WTC11 (cell line): ENCODE results near the gene ST6GALNAC3. TPM values are rescaled to one million over a fixed set of nuclear protein-coding genes. Genes with fewer than 3 reads are reported as not detected.

Experiments
- ATAC-seq: fragments of 200-7000 bp; cut with Tn5 transposase; 2 replicates; pipeline ENCODE4 v1.10.0; 2021; ENCODE audit warnings: mild to moderate bottlenecking, moderate library complexity
- CTCF ChIA-PET: fragments of 300-600 bp; sonication (Branson Sonifier 250); formaldehyde crosslinking; loops from one replicate; lab custom pipeline; 2021; ENCODE audit warnings: antibody characterized with exemption; lab: Charles Lee
- POLR2A ChIA-PET: fragments of 350-600 bp; sonication (Branson Sonifier 250); formaldehyde crosslinking; loops from one replicate; lab custom pipeline; 2021; ENCODE audit warnings: antibody characterized with exemption; lab: Charles Lee
- DNase-seq: peaks from one replicate; pipeline ENCODE4 v3.0.0; 2021; ENCODE audit warnings: low spot score
- H3K27ac Mint-ChIP-seq: 2 replicates; pipeline ENCODE4 v1.8.0; 2021; ENCODE audit warnings: mixed read lengths
- H3K27me3 Mint-ChIP-seq: 2 replicates; pipeline ENCODE4 v1.8.0; 2021; ENCODE audit warnings: low read depth, mild to moderate bottlenecking, moderate library complexity, mixed read lengths
- H3K36me3 Mint-ChIP-seq: 2 replicates; pipeline ENCODE4 v1.8.0; 2021; ENCODE audit warnings: mixed read lengths
- H3K4me1 Mint-ChIP-seq: 2 replicates; pipeline ENCODE4 v1.8.0; 2022; ENCODE audit warnings: mixed read lengths
- H3K4me3 Mint-ChIP-seq: 2 replicates; pipeline ENCODE4 v1.8.0; 2021; ENCODE audit warnings: mild to moderate bottlenecking, moderate library complexity, mixed read lengths
- H3K9me3 Mint-ChIP-seq: 2 replicates; pipeline ENCODE4 v1.8.0; 2021; ENCODE audit warnings: mixed read lengths
- AR ChIP-seq: fragments of 250-450 bp; sonication (Bioruptor Pico); IDR thresholded peaks from 2 replicates; pipeline ENCODE4 v1.9.0; 2021; ENCODE audit warnings: mild to moderate bottlenecking
- ATF1 ChIP-seq: sonication (generic); formaldehyde crosslinking; IDR thresholded peaks from 2 replicates; pipeline ENCODE4 v1.8.1; 2023; ENCODE audit warnings: mild to moderate bottlenecking, moderate library complexity, missing genetic modification reagents
- ATF2 ChIP-seq: sonication (generic); formaldehyde crosslinking; IDR thresholded peaks from 2 replicates; pipeline ENCODE4 v1.8.1; 2022; ENCODE audit warnings: low read depth, missing genetic modification reagents, borderline replicate concordance
- CDX4 ChIP-seq: fragments of 250-450 bp; sonication (Bioruptor Pico); IDR thresholded peaks from 2 replicates; pipeline ENCODE4 v1.9.0; 2021; ENCODE audit warnings: moderate library complexity, mild to moderate bottlenecking, inconsistent platforms, borderline replicate concordance
- ESRRA ChIP-seq: sonication (generic); formaldehyde crosslinking; IDR thresholded peaks from 2 replicates; pipeline ENCODE4 v1.8.1; 2022; ENCODE audit warnings: mild to moderate bottlenecking, missing genetic modification reagents, borderline replicate concordance
- FOXK1 ChIP-seq: sonication (generic); formaldehyde crosslinking; IDR thresholded peaks from 2 replicates; pipeline ENCODE4 v1.8.0; 2022; ENCODE audit warnings: mild to moderate bottlenecking, moderate library complexity, missing genetic modification reagents
- HMGA2 ChIP-seq: fragments of 250-450 bp; sonication (Bioruptor Pico); IDR thresholded peaks from 2 replicates; pipeline ENCODE4 v1.4.0; 2021; ENCODE audit warnings: mild to moderate bottlenecking, moderate library complexity
- IRF2 ChIP-seq: sonication (generic); formaldehyde crosslinking; IDR thresholded peaks from 2 replicates; pipeline ENCODE4 v1.8.0; 2022; ENCODE audit warnings: low read depth, missing genetic modification reagents, borderline replicate concordance
- KAT7 ChIP-seq: sonication (generic); formaldehyde crosslinking; IDR thresholded peaks from 2 replicates; pipeline ENCODE4 v1.8.1; 2023; ENCODE audit warnings: missing genetic modification reagents, mild to moderate bottlenecking, borderline replicate concordance
- MXD4 ChIP-seq: fragments of 250-450 bp; sonication (Bioruptor Pico); IDR thresholded peaks from 2 replicates; pipeline ENCODE4 v1.8.0; 2021; ENCODE audit warnings: mild to moderate bottlenecking, moderate library complexity, borderline replicate concordance
- NR1H2 ChIP-seq: sonication (generic); formaldehyde crosslinking; IDR thresholded peaks from 2 replicates; pipeline ENCODE4 v1.9.0; 2021; ENCODE audit warnings: mild to moderate bottlenecking, moderate library complexity, missing genetic modification reagents
- RORB ChIP-seq: fragments of 250-450 bp; sonication (Bioruptor Pico); IDR thresholded peaks from 2 replicates; pipeline ENCODE4 v1.9.0; 2021; ENCODE audit warnings: mild to moderate bottlenecking
- ZNF423 ChIP-seq: fragments of 250-450 bp; sonication (Bioruptor Pico); IDR thresholded peaks from 2 replicates; pipeline ENCODE4 v2.1.2; 2022; ENCODE audit warnings: mild to moderate bottlenecking, moderate library complexity
- total RNA-seq: library from RNA; stranded (reverse); gene quantifications from 3 replicates; pipeline ENCODE4 v1.2.3, GENCODE V29; 2021
- TF ChIP-seq, protein P1 (sequence below): sonication (generic); formaldehyde crosslinking; conservative IDR thresholded peaks from 2 replicates; pipeline ENCODE4 v1.8.1; 2023; ENCODE audit warnings: mild to moderate bottlenecking, low read depth, missing genetic modification reagents, moderate library complexity
- TF ChIP-seq, protein P2 (sequence below): sonication (generic); formaldehyde crosslinking; IDR thresholded peaks from 2 replicates; pipeline ENCODE4 v1.8.1; 2023; ENCODE audit warnings: mild to moderate bottlenecking, missing genetic modification reagents
- TF ChIP-seq, protein P3 (sequence below): fragments of 250-450 bp; sonication (Bioruptor Pico); IDR thresholded peaks from 2 replicates; pipeline ENCODE4 v1.9.0; 2021; ENCODE audit warnings: mild to moderate bottlenecking
- TF ChIP-seq, protein P4 (sequence below): sonication (generic); formaldehyde crosslinking; IDR thresholded peaks from 2 replicates; pipeline ENCODE4 v1.8.1; 2022; ENCODE audit warnings: missing genetic modification reagents, borderline replicate concordance
- TF ChIP-seq, protein P5 (sequence below): sonication (generic); formaldehyde crosslinking; IDR thresholded peaks from 2 replicates; pipeline ENCODE4 v1.8.1; 2023; ENCODE audit warnings: mild to moderate bottlenecking, missing genetic modification reagents

The ST6GALNAC3 gene
- total RNA-seq, 1 experiment from 2014 or later, result 11.9 TPM

DNA sequence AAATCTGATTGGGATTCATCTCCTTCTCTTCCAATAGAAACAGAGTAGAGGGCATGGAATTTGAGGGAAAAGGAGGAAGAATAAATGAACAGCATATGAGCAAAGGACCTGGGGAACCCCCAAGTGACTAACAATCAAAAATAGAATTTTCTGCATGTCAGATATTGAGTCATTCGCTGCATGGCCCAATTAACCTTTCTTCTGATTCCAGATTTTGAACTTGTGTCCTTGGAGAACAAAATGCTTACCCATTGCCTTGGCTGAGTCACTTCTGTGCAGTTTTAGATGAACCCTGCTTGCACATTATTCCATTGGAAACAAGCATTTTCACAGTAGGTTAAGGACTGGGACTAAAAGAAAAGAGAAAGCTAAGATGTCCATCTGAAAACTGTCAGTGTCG is 390.5 kb downstream of the ST6GALNAC3 start:
- H3K4me1 Mint-ChIP-seq, result peaks cover 10% of the 10 kb centered on the region
- no peak overlapping the region for H3K4me3 Mint-ChIP-seq
- H3K36me3 Mint-ChIP-seq, result no peaks in the 10 kb centered on the region
- POLR2A ChIA-PET, result no interaction called here
- no peaks in the 10 kb centered on the region for H3K27me3 Mint-ChIP-seq
- CTCF ChIA-PET, result no interaction called here
- no peak for ATAC-seq
- no peak for DNase-seq
- TF ChIP-seq CDX4 (no peak), ZNF423 (no peak), IRF2 (CRISPR knock-in tag) (no peak), NR1H2 (CRISPR knock-in tag) (no peak), ATF2 (CRISPR knock-in tag) (no peak), HMGA2 (no peak), ESRRA (no peak), ATF1 (no peak), MXD4 (no peak), FOXK1 (no peak), AR (CRISPR knock-in tag) (no peak), KAT7 (no peak), RORB (CRISPR knock-in tag) (no peak)
- TF ChIP-seq, protein P1, sequence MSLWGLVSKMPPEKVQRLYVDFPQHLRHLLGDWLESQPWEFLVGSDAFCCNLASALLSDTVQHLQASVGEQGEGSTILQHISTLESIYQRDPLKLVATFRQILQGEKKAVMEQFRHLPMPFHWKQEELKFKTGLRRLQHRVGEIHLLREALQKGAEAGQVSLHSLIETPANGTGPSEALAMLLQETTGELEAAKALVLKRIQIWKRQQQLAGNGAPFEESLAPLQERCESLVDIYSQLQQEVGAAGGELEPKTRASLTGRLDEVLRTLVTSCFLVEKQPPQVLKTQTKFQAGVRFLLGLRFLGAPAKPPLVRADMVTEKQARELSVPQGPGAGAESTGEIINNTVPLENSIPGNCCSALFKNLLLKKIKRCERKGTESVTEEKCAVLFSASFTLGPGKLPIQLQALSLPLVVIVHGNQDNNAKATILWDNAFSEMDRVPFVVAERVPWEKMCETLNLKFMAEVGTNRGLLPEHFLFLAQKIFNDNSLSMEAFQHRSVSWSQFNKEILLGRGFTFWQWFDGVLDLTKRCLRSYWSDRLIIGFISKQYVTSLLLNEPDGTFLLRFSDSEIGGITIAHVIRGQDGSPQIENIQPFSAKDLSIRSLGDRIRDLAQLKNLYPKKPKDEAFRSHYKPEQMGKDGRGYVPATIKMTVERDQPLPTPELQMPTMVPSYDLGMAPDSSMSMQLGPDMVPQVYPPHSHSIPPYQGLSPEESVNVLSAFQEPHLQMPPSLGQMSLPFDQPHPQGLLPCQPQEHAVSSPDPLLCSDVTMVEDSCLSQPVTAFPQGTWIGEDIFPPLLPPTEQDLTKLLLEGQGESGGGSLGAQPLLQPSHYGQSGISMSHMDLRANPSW (CRISPR knock-in tag), result no peak
- TF ChIP-seq, protein P2, sequence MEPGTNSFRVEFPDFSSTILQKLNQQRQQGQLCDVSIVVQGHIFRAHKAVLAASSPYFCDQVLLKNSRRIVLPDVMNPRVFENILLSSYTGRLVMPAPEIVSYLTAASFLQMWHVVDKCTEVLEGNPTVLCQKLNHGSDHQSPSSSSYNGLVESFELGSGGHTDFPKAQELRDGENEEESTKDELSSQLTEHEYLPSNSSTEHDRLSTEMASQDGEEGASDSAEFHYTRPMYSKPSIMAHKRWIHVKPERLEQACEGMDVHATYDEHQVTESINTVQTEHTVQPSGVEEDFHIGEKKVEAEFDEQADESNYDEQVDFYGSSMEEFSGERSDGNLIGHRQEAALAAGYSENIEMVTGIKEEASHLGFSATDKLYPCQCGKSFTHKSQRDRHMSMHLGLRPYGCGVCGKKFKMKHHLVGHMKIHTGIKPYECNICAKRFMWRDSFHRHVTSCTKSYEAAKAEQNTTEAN (CRISPR knock-in tag), result no peak
- TF ChIP-seq, protein P3, sequence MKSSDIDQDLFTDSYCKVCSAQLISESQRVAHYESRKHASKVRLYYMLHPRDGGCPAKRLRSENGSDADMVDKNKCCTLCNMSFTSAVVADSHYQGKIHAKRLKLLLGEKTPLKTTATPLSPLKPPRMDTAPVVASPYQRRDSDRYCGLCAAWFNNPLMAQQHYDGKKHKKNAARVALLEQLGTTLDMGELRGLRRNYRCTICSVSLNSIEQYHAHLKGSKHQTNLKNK (CRISPR knock-in tag), result no peak
- TF ChIP-seq, protein P4, sequence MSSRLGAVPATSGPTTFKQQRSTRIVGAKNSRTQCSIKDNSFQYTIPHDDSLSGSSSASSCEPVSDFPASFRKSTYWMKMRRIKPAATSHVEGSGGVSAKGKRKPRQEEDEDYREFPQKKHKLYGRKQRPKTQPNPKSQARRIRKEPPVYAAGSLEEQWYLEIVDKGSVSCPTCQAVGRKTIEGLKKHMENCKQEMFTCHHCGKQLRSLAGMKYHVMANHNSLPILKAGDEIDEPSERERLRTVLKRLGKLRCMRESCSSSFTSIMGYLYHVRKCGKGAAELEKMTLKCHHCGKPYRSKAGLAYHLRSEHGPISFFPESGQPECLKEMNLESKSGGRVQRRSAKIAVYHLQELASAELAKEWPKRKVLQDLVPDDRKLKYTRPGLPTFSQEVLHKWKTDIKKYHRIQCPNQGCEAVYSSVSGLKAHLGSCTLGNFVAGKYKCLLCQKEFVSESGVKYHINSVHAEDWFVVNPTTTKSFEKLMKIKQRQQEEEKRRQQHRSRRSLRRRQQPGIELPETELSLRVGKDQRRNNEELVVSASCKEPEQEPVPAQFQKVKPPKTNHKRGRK (CRISPR knock-in tag), result no peak
- TF ChIP-seq, protein P5, sequence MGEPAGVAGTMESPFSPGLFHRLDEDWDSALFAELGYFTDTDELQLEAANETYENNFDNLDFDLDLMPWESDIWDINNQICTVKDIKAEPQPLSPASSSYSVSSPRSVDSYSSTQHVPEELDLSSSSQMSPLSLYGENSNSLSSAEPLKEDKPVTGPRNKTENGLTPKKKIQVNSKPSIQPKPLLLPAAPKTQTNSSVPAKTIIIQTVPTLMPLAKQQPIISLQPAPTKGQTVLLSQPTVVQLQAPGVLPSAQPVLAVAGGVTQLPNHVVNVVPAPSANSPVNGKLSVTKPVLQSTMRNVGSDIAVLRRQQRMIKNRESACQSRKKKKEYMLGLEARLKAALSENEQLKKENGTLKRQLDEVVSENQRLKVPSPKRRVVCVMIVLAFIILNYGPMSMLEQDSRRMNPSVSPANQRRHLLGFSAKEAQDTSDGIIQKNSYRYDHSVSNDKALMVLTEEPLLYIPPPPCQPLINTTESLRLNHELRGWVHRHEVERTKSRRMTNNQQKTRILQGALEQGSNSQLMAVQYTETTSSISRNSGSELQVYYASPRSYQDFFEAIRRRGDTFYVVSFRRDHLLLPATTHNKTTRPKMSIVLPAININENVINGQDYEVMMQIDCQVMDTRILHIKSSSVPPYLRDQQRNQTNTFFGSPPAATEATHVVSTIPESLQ (CRISPR knock-in tag), result no peak
- no peak overlapping the region for H3K27ac Mint-ChIP-seq
- no peaks in the 10 kb centered on the region for H3K9me3 Mint-ChIP-seq
